IMR-90 (cell line): ENCODE measurements around the gene THAP10. TPM values are rescaled to one million over a fixed set of nuclear protein-coding genes. Genes with fewer than 3 reads are reported as not detected.

Experiments
- ATAC-seq: fragments of 200-7000 bp; cut with Tn5 transposase; 2 replicates; pipeline ENCODE4 v1.9.1; 2020; ENCODE audit warnings: low read depth, mild to moderate bottlenecking, moderate library complexity
- BruUV-seq: library from RNA; stranded (reverse); fragments of 400-500 nt; replicated peaks from 2 replicates; lab custom pipeline; 2021; lab: Mats Ljungman, UMichigan
- CTCF ChIA-PET: fragments of 300-600 bp; formaldehyde crosslinking; extraction: SDS; loops from one replicate; lab custom pipeline; 2021; ENCODE audit warnings: antibody characterized with exemption; lab: Yijun Ruan, JAX
- POLR2A ChIA-PET: fragments of 300-600 bp; sonication (Branson Sonifier 250); formaldehyde crosslinking; loops from one replicate; lab custom pipeline; 2022; ENCODE audit warnings: antibody characterized with exemption; ENCODE audit not compliant: unreplicated experiment; lab: Charles Lee
- DNase-seq: peaks from one replicate; pipeline ENCODE4 v3.0.0; 2013
- H2AFZ ChIP-seq: replicated peaks from 2 replicates; pipeline ENCODE3; 2013; ENCODE audit warnings: low read length, mild to moderate bottlenecking; ENCODE audit not compliant: poor library complexity
- H2AK5ac ChIP-seq: 2 replicates; pipeline ENCODE4 v1.6.1; 2013; ENCODE audit warnings: low read depth, low read length, inconsistent platforms
- H2AK9ac ChIP-seq: replicated peaks from 2 replicates; pipeline ENCODE3; 2013; ENCODE audit warnings: mild to moderate bottlenecking, low read depth, low read length, moderate library complexity; ENCODE audit not compliant: poor library complexity
- H2BK120ac ChIP-seq: 2 replicates; pipeline ENCODE4 v1.6.1; 2013; ENCODE audit warnings: low read depth, low read length, inconsistent platforms
- H2BK15ac ChIP-seq: 3 replicates; pipeline ENCODE4 v1.6.1; 2013; ENCODE audit warnings: low read depth, low read length, inconsistent platforms
- H2BK20ac ChIP-seq: 2 replicates; pipeline ENCODE4 v1.6.1; 2013; ENCODE audit warnings: low read depth, mild to moderate bottlenecking, inconsistent platforms, low read length, moderate library complexity
- H2BK5ac ChIP-seq: 2 replicates; pipeline ENCODE4 v1.6.1; 2013; ENCODE audit warnings: mild to moderate bottlenecking, low read depth, low read length, inconsistent platforms; ENCODE audit not compliant: poor library complexity, severe bottlenecking
- H3K14ac ChIP-seq: replicated peaks from 2 replicates; pipeline ENCODE4 v1.6.1; 2013; ENCODE audit warnings: low read depth, low read length, inconsistent platforms
- H3K18ac ChIP-seq: 2 replicates; pipeline ENCODE4 v1.6.1; 2013; ENCODE audit warnings: low read depth, low read length, control low read depth
- H3K23ac ChIP-seq: 2 replicates; pipeline ENCODE4 v1.6.1; 2013; ENCODE audit warnings: low read depth, low read length, inconsistent platforms
- H3K27ac ChIP-seq: 2 replicates; pipeline ENCODE4 v1.5.1; 2013; ENCODE audit warnings: mild to moderate bottlenecking, control low read depth, low read length; ENCODE audit not compliant: insufficient read depth
- H3K27me3 ChIP-seq: 2 replicates; pipeline ENCODE4 v1.6.1; 2013; ENCODE audit warnings: low read length; ENCODE audit not compliant: control insufficient read depth, insufficient read depth
- H3K36me3 ChIP-seq: 2 replicates; pipeline ENCODE4 v1.6.1; 2013; ENCODE audit warnings: low read length, mixed read lengths; ENCODE audit not compliant: control insufficient read depth, insufficient read depth
- H3K4ac ChIP-seq: 2 replicates; pipeline ENCODE4 v1.6.1; 2013; ENCODE audit warnings: low read depth, low read length, inconsistent platforms
- H3K4me1 ChIP-seq: 2 replicates; pipeline ENCODE4 v1.6.1; 2013; ENCODE audit warnings: low read length, mixed read lengths; ENCODE audit not compliant: control insufficient read depth, insufficient read depth
- H3K4me2 ChIP-seq: 2 replicates; pipeline ENCODE4 v1.6.1; 2013; ENCODE audit warnings: low read depth, mild to moderate bottlenecking, control low read depth, low read length, moderate library complexity
- H3K4me3 ChIP-seq: 2 replicates; pipeline ENCODE4 v1.5.1; 2013; ENCODE audit warnings: low read depth, mild to moderate bottlenecking, control low read depth, low read length, moderate library complexity; ENCODE audit not compliant: insufficient read depth
- H3K56ac ChIP-seq: 2 replicates; pipeline ENCODE4 v1.6.1; 2013; ENCODE audit warnings: low read length, inconsistent platforms; ENCODE audit not compliant: insufficient read depth; ENCODE audit errors: extremely low read depth
- H3K79me1 ChIP-seq, 2 experiments: 2 replicates each; pipeline ENCODE4 v1.6.1; 2013; ENCODE audit warnings: low read length in 2 of 2, inconsistent platforms in 1 of 2, low read depth in 1 of 2
- H3K9ac ChIP-seq: 2 replicates; pipeline ENCODE4 v1.6.1; 2013; ENCODE audit warnings: low read depth, low read length, control low read depth
- H3K9me1 ChIP-seq: 2 replicates; pipeline ENCODE4 v1.6.1; 2013; ENCODE audit warnings: low read length, inconsistent platforms; ENCODE audit not compliant: insufficient read depth
- H3K9me3 ChIP-seq: 2 replicates; pipeline ENCODE4 v1.6.1; 2013; ENCODE audit warnings: low read length; ENCODE audit not compliant: control insufficient read depth, insufficient read depth
- H4K20me1 ChIP-seq: 2 replicates; pipeline ENCODE4 v1.6.1; 2013; ENCODE audit warnings: low read length, inconsistent platforms; ENCODE audit not compliant: insufficient read depth
- H4K5ac ChIP-seq: 2 replicates; pipeline ENCODE4 v1.6.1; 2013; ENCODE audit warnings: mild to moderate bottlenecking, low read depth, low read length, control low read depth
- H4K8ac ChIP-seq, 2 experiments: 2 replicates each; pipeline ENCODE4 v1.6.1; 2013; ENCODE audit warnings: low read depth in 2 of 2, low read length in 2 of 2, control low read depth in 1 of 2, inconsistent platforms in 1 of 2
- H4K91ac ChIP-seq: 2 replicates; pipeline ENCODE4 v1.6.1; 2013; ENCODE audit warnings: low read depth, low read length, inconsistent platforms; ENCODE audit not compliant: insufficient read depth
- BHLHE40 ChIP-seq: fragments of 150-350 bp; IDR thresholded peaks from 2 replicates; pipeline ENCODE4 v1.6.1; 2016; ENCODE audit warnings: mild to moderate bottlenecking, low read depth, low read length
- CHD1 ChIP-seq: IDR thresholded peaks from 2 replicates; pipeline ENCODE4 v1.6.1; 2012; ENCODE audit warnings: low read depth, low read length, improper control_type of control experiment
- FOS ChIP-seq: fragments of 150-350 bp; IDR thresholded peaks from 2 replicates; pipeline ENCODE4 v1.6.1; 2016; ENCODE audit warnings: low read depth, low read length
- MAFK ChIP-seq: IDR thresholded peaks from 2 replicates; pipeline ENCODE4 v1.6.1; 2012; ENCODE audit warnings: low read depth, low read length, improper control_type of control experiment
- MAZ ChIP-seq: IDR thresholded peaks from 2 replicates; pipeline ENCODE4 v1.6.1; 2012; ENCODE audit warnings: low read depth, mild to moderate bottlenecking, low read length, improper control_type of control experiment, moderate library complexity, borderline replicate concordance
- MXI1 ChIP-seq: IDR thresholded peaks from 2 replicates; pipeline ENCODE4 v1.6.1; 2012; ENCODE audit warnings: low read depth, mild to moderate bottlenecking, low read length, moderate library complexity, borderline replicate concordance
- POLR2A ChIP-seq: IDR thresholded peaks from 2 replicates; pipeline ENCODE4 v1.6.1; 2012; ENCODE audit warnings: mild to moderate bottlenecking, low read depth, low read length
- RAD21 ChIP-seq: IDR thresholded peaks from 2 replicates; pipeline ENCODE4 v1.6.1; 2012; ENCODE audit warnings: low read length, improper control_type of control experiment
- RFX5 ChIP-seq: IDR thresholded peaks from 2 replicates; pipeline ENCODE4 v1.8.0; 2012; ENCODE audit warnings: low read depth, mild to moderate bottlenecking, low read length, moderate library complexity
- SMC3 ChIP-seq: fragments of 150-350 bp; IDR thresholded peaks from 2 replicates; pipeline ENCODE4 v1.6.1; 2016; ENCODE audit warnings: low read depth, mild to moderate bottlenecking, antibody characterized with exemption, low read length, moderate library complexity
- WGBS, 2 experiments: methylation state at CpG; one replicate each; pipeline versions ENCODE4 v1.1.5 to v1.1.7; 2013; ENCODE audit warnings: missing lambda C conversion rate in 2 of 2; ENCODE audit not compliant: insufficient read length in 1 of 2; ENCODE audit errors: extremely low coverage in 2 of 2; 5-methylcytosine and 5-hydroxymethylcytosine counted together
- dilution Hi-C: fragments of 300-500 bp; cut with HindIII; formaldehyde crosslinking; loops from one replicate; pipeline ENCODE4 v1.14.3; 2018; ENCODE audit warnings: low sequenced_read_pairs; ENCODE audit not compliant: unreplicated experiment
- in situ Hi-C: fragments of 300-500 bp; cut with MboI; formaldehyde crosslinking; loops from 3 replicates; pipeline ENCODE4 v1.14.3; 2019; ENCODE audit warnings: low sequenced_read_pairs, inconsistent platforms, mixed read lengths
- intact Hi-C: fragments of 100-400 bp; cut with micrococcal nuclease; formaldehyde crosslinking; loops from 2 replicates; pipeline ENCODE4 v1.10.0; 2022
- polyA plus RNA-seq, 3 experiments: library from polyadenylated mRNA; depleted of rRNA; stranded (reverse); fragments of >200 nt; gene quantifications; 2 replicates each; pipeline ENCODE4 v1.2.3, GENCODE V29; 2012; ENCODE audit warnings: low replicate concordance in 1 of 3
- total RNA-seq: library from RNA; depleted of rRNA; stranded (reverse); fragments of >200 nt; gene quantifications from 2 replicates; pipeline ENCODE4 v1.2.3, GENCODE V29; 2012
- TF ChIP-seq, protein P1 (sequence below): conservative IDR thresholded peaks from 2 replicates; pipeline ENCODE4 v1.5.1; 2012; ENCODE audit warnings: mild to moderate bottlenecking, low read depth, low read length, improper control_type of control experiment
- TF ChIP-seq, protein P2 (sequence below): fragments of 150-350 bp; IDR thresholded peaks from 2 replicates; pipeline ENCODE4 v1.6.1; 2017; ENCODE audit warnings: mild to moderate bottlenecking, antibody characterized with exemption, low read length, low read depth

The THAP10 gene
- total and polyA plus RNA-seq, 2 of the 4 experiments (the other 2 are of a cell fraction) = 2.3 to 2.8 TPM

DNA sequence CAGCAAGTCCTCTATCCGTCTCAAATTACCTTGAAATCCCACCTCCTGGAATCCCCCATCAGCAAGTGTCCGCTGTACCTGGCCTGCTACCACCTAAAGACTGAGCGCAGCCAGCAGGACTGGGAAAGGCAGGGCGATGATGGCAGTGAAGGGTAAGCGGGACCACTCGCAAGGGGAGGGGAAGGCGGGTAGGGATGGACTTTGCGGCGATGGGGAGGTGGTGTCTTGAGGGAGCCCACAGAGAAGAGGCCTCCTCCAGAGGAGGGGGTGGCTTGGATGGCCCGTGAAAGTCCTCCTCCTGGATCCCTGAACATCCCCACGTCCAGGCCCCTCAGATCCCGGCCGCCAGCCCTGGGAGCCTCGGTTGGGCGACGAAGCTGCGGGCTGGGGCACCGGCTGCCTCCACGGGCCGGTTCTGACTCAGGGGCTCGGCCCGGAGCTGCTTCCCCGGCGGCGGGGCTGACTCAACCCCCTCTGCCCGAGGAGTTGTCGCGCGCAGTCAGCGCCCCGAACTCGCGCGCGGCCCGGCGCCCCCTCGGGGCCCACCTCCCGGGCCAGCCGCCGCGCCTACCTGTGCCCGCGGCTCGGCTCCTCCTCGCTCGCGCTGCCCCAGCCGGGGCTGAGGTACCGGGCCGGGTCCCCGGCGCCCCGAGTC, 38.8 kb downstream of the THAP10 start (continued):
- TF ChIP-seq CHD1 (no peak), POLR2A (peak; percentile 91), RAD21 (no peak)

DNA sequence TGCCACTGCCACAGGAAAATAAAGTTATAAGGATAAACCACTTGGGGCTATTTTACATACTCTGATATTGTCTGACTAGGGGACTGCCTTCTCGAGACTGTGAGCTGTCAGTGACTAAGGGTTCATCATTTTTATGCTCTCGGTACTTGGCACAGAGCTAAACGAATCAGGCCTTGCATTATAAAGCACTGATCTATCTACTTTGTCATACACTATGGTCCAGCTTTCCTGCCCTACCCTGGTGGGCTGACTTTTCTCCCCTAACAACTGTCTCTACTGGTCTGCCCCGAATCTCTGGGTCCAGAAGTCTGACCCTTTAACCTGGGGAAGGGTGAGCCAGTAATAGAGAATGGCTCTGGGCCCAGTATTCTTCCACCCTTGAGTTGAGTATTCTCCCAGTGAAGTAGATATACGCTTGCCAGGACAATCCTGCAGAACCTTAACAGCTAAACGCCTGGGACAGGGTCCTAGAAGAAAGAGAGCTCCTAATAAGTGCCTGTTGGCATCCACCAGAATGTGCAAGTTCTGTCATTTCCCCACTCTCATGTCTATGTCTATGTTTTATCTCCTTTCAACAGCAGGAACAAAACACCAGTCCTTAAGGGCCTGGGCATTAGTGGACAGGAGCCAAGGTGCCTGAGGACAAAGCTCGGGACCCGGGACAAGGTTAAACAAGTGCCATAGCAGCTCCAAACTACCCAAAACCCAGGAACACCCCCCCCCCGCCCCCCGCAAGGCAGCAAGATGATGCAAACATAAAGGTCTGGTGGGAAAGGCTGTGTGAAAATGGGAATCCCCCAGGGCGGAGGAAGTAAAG, 39.5 kb downstream of the THAP10 start:
- Histone ChIP-seq H3K56ac (peak overlapping the region; percentile 75; the same call in 1 of the 2 replicates), H3K4me1 (peaks cover 21% of the 10 kb centered on the region), H3K4me3 (peak overlapping the region; percentile 95), H4K8ac (peak overlapping the region; percentile 53 to 61), H4K5ac (peak overlapping the region; percentile 17), H4K20me1 (peaks cover 25% of the 10 kb centered on the region), H3K9me1 (peaks cover 12% of the 10 kb centered on the region), H2AK9ac (peak overlapping the region; percentile 92), H3K23ac (peak overlapping the region; percentile 78), H2BK15ac (peak overlapping the region; percentile 81; the same call in 2 of the 3 replicates), H3K27ac (peak overlapping the region; percentile 99), H2AFZ (peak overlapping the region; percentile 91), H3K36me3 (peaks cover 8% of the 10 kb centered on the region), H2BK20ac (0 out of 2 replicates have a peak overlapping the region, but pooled peaks have one; percentile 48), H2BK120ac (peak overlapping the region; percentile 87), H2BK5ac (peak overlapping the region; percentile 95), H3K9ac (peak overlapping the region; percentile 97), H3K27me3 (no peaks in the 10 kb centered on the region), H3K14ac (peak overlapping the region; percentile 91), H3K9me3 (no peaks in the 10 kb centered on the region), H3K79me1 (peaks cover 13 to 48% of the 10 kb centered on the region in 2 experiments), H4K91ac (peak overlapping the region; percentile 90), H3K4me2 (peak overlapping the region; percentile 95), H2AK5ac (peak overlapping the region; percentile 97), H3K4ac (peak overlapping the region; percentile 96), H3K18ac (peak overlapping the region; percentile 41)
- in situ Hi-C loops (no loop called here), intact Hi-C loops (no loop called here), dilution Hi-C loops (no loop called here)
- ChIA-PET POLR2A (interaction anchor here (0.6 kb wide), 2 partner anchors 22 to 138 kb away, joined by 4 read pairs; no protein-coding TSS in a partner anchor), CTCF (interaction anchor here (0.5 to 1.1 kb wide), 2 partner anchors 14 to 128 kb away, joined by 4 to 5 read pairs; no protein-coding TSS in a partner anchor)
- peak; percentile 7; the same call in 1 of the 2 replicates for ATAC-seq
- BruUV-seq = TSS peak; percentile 31
- 0% methylated on average over 2 of the region's 11 CpGs; no CpG with 5 or more reads in 1 of the 2 experiments for WGBS, 2 experiments
- peak; percentile 88 for DNase-seq
- TF ChIP-seq MAFK (no peak), POLR2A (peak; percentile 70), BHLHE40 (no peak), MXI1 (no peak), MAZ (0 out of 2 replicates have a peak, but pooled peaks have one; percentile 32), FOS (no peak), SMC3 (no peak), CHD1 (no peak), RFX5 (no peak)
- TF ChIP-seq, protein P1, sequence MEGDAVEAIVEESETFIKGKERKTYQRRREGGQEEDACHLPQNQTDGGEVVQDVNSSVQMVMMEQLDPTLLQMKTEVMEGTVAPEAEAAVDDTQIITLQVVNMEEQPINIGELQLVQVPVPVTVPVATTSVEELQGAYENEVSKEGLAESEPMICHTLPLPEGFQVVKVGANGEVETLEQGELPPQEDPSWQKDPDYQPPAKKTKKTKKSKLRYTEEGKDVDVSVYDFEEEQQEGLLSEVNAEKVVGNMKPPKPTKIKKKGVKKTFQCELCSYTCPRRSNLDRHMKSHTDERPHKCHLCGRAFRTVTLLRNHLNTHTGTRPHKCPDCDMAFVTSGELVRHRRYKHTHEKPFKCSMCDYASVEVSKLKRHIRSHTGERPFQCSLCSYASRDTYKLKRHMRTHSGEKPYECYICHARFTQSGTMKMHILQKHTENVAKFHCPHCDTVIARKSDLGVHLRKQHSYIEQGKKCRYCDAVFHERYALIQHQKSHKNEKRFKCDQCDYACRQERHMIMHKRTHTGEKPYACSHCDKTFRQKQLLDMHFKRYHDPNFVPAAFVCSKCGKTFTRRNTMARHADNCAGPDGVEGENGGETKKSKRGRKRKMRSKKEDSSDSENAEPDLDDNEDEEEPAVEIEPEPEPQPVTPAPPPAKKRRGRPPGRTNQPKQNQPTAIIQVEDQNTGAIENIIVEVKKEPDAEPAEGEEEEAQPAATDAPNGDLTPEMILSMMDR = no peak
- TF ChIP-seq, protein P2, sequence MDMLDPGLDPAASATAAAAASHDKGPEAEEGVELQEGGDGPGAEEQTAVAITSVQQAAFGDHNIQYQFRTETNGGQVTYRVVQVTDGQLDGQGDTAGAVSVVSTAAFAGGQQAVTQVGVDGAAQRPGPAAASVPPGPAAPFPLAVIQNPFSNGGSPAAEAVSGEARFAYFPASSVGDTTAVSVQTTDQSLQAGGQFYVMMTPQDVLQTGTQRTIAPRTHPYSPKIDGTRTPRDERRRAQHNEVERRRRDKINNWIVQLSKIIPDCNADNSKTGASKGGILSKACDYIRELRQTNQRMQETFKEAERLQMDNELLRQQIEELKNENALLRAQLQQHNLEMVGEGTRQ = no peak
